HepG2 (cell line): ENCODE results near the gene QSER1. TPM values are rescaled to one million over a fixed set of nuclear protein-coding genes. Genes with fewer than 3 reads are reported as not detected.

ENCODE experiments used
- AHR ChIP-seq: IDR thresholded peaks from 2 replicates; pipeline ENCODE4 v1.6.1; 2018; ENCODE audit warnings: missing genetic modification reagents, missing compliant biosample characterization
- GZF1 ChIP-seq: sonication (generic); formaldehyde crosslinking; IDR thresholded peaks from 2 replicates; pipeline ENCODE4 v1.5.1; 2020; ENCODE audit warnings: mild to moderate bottlenecking, missing genetic modification reagents
- HCFC1 ChIP-seq: fragments of 150-350 bp; IDR thresholded peaks from 2 replicates; pipeline ENCODE4 v1.6.1; 2014; ENCODE audit warnings: low read depth, low read length
- HOXA5 ChIP-seq: sonication (generic); formaldehyde crosslinking; IDR thresholded peaks from 2 replicates; pipeline ENCODE4 v1.4.0; 2020; ENCODE audit warnings: missing genetic modification reagents
- KLF6 ChIP-seq: IDR thresholded peaks from 2 replicates; pipeline ENCODE4 v1.8.0; 2016; ENCODE audit warnings: missing biosample characterization, missing genetic modification reagents
- MBD4 ChIP-seq: IDR thresholded peaks from 2 replicates; pipeline ENCODE4 v1.6.1; 2012; ENCODE audit warnings: low read length, inconsistent platforms, borderline replicate concordance
- MEIS2 ChIP-seq: sonication (generic); formaldehyde crosslinking; IDR thresholded peaks from 2 replicates; pipeline ENCODE4 v1.9.0; 2021; ENCODE audit warnings: mild to moderate bottlenecking, missing genetic modification reagents
- NR2F2 ChIP-seq: IDR thresholded peaks from 2 replicates; pipeline ENCODE4 v1.6.1; 2012; ENCODE audit warnings: low read depth, inconsistent platforms, borderline replicate concordance
- NR3C1 ChIP-seq: sonication (generic); formaldehyde crosslinking; IDR thresholded peaks from 2 replicates; pipeline ENCODE4 v1.4.0; 2020; ENCODE audit warnings: missing genetic modification reagents
- PAWR ChIP-seq: sonication (generic); formaldehyde crosslinking; IDR thresholded peaks from 2 replicates; pipeline ENCODE4 v1.4.0; 2020; ENCODE audit warnings: missing genetic modification reagents, mild to moderate bottlenecking, borderline replicate concordance
- STAT5B ChIP-seq: sonication (generic); formaldehyde crosslinking; IDR thresholded peaks from 2 replicates; pipeline ENCODE4 v1.4.0; 2020; ENCODE audit warnings: missing genetic modification reagents
- SYNCRIP ChIP-seq: fragments of 200-400 bp; formaldehyde crosslinking; IDR thresholded peaks from 2 replicates; pipeline ENCODE4 v1.6.1; 2018; ENCODE audit warnings: mild to moderate bottlenecking, low read depth, low read length; ENCODE audit not compliant: insufficient read depth
- TOPORS ChIP-seq: sonication (generic); formaldehyde crosslinking; IDR thresholded peaks from 2 replicates; pipeline ENCODE4 v1.8.0; 2023; ENCODE audit warnings: mild to moderate bottlenecking, missing genetic modification reagents
- ZBTB8A ChIP-seq: sonication (generic); formaldehyde crosslinking; IDR thresholded peaks from 2 replicates; pipeline ENCODE4 v1.4.0; 2020; ENCODE audit warnings: mild to moderate bottlenecking, low read depth, missing genetic modification reagents, borderline replicate concordance
- ZNF10 ChIP-seq: sonication (generic); formaldehyde crosslinking; IDR thresholded peaks from 2 replicates; pipeline ENCODE4 v1.4.0; 2020; ENCODE audit warnings: mild to moderate bottlenecking, low read depth, missing genetic modification reagents, borderline replicate concordance
- ZNF251 ChIP-seq: sonication (generic); formaldehyde crosslinking; IDR thresholded peaks from 2 replicates; pipeline ENCODE4 v1.9.0; 2021; ENCODE audit warnings: mild to moderate bottlenecking, missing genetic modification reagents
- ZNF317 ChIP-seq: sonication (generic); formaldehyde crosslinking; IDR thresholded peaks from 2 replicates; pipeline ENCODE4 v1.5.0; 2020; ENCODE audit warnings: mild to moderate bottlenecking, missing genetic modification reagents
- ZNF326 ChIP-seq: sonication (generic); formaldehyde crosslinking; IDR thresholded peaks from 2 replicates; pipeline ENCODE4 v1.4.0; 2020; ENCODE audit warnings: missing genetic modification reagents, borderline replicate concordance
- ZNF496 ChIP-seq: sonication (generic); formaldehyde crosslinking; IDR thresholded peaks from 2 replicates; pipeline ENCODE4 v1.8.1; 2023; ENCODE audit warnings: mild to moderate bottlenecking, moderate library complexity, missing genetic modification reagents; ENCODE audit not compliant: insufficient replicate concordance
- ZNF558 ChIP-seq: sonication (generic); formaldehyde crosslinking; IDR thresholded peaks from 2 replicates; pipeline ENCODE4 v1.9.0; 2022; ENCODE audit warnings: mild to moderate bottlenecking, missing genetic modification reagents, borderline replicate concordance
- ZNF562 ChIP-seq: sonication (generic); formaldehyde crosslinking; IDR thresholded peaks from 2 replicates; pipeline ENCODE4 v1.8.0; 2022; ENCODE audit warnings: missing genetic modification reagents, borderline replicate concordance
- ZNF777 ChIP-seq: sonication (generic); formaldehyde crosslinking; IDR thresholded peaks from 2 replicates; pipeline ENCODE4 v1.4.0; 2020; ENCODE audit warnings: missing genetic modification reagents
- polyA plus RNA-seq, 8 experiments: library from polyadenylated mRNA; depleted of rRNA in 3 of 8; stranded (reverse) in 7 of 8; unstranded in 1 of 8; fragments of >200 nt; fragmentation: Illumina TruSeq in 4 of 8; extraction: Trizol in 4 of 8; gene quantifications; 2 replicates each; pipeline versions ENCODE4 v1.2.1 to v1.2.3, GENCODE V29; 2011 to 2016; ENCODE audit warnings: low read depth in 4 of 8, missing spikeins in 1 of 8, mixed read lengths in 1 of 8; ENCODE audit not compliant: insufficient read depth in 1 of 8
- total RNA-seq, 5 experiments: library from RNA; depleted of rRNA; stranded (reverse); fragments of >200 nt; fragmentation: Illumina TruSeq; extraction: Trizol; gene quantifications; 2 replicates each; pipeline ENCODE4 v1.2.3, GENCODE V29; 2016; ENCODE audit warnings: low read depth in 1 of 5
- TF ChIP-seq, protein P1 (sequence below): sonication (generic); formaldehyde crosslinking; IDR thresholded peaks from 2 replicates; pipeline ENCODE4 v1.5.0; 2020; ENCODE audit warnings: missing genetic modification reagents
- TF ChIP-seq, protein P2 (sequence below): IDR thresholded peaks from 2 replicates; pipeline ENCODE4 v1.4.0; 2020; ENCODE audit warnings: mild to moderate bottlenecking, missing genetic modification reagents
- TF ChIP-seq, protein P3 (sequence below): IDR thresholded peaks from 2 replicates; pipeline ENCODE4 v1.6.1; 2016; ENCODE audit warnings: missing compliant biosample characterization, missing genetic modification reagents, borderline replicate concordance

The QSER1 gene
- total and polyA plus RNA-seq, 2 of the 13 experiments (the other 11 are each of a cell fraction or from before 2014, with no cell fraction given), result 8.9 to 17.3 TPM

DNA sequence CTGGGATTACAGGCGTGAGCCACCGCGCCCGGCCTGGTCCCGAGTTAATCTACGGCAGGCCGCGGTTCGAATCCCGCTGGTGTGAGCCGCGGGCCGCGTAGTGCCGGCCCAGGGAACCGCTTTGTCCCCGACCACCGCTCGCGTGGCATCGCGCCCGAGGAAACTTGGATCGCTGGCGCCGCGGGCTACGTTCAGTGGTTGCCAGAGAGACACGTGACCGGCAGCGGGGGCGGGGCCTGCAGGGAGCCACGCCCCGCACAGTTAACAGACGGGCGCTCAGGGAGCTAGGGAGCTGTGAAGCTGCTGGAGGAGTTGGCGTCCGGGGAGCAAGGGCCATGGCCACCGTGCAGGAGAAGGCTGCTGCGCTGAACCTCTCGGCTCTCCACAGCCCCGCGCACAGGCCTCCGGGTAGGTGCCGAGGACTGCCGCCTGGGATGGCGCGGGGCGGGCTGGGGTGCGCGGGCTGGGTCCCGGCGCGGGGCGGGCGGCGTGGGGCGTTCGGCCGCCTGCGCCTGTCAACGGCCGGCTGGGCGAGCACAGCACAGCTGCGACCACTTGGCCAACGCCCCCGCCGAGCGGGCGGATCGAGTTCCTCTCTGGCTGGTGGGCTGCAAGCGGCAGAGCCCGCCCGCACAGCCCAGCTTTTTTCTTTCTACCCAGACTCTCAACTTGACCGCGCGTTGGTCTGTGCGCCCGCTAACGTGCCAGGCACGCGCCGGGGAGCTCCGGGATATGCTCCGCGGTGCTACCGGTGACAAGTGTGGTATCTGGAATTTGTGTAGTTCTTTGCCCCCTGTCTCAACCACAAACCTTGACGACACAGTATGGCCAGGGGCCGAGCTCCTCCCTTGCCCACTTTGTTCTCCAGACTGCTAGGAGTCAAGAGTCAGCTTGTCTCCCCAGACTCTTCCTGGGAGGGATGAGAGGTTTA, 123.3 kb downstream of the QSER1 start, which contains the start of gene DEPDC7 (continued):
- TF ChIP-seq ZBTB8A, result no peak; the same call in 1 of the 2 replicates
- TF ChIP-seq KLF6 (CRISPR knock-in tag), result no peak
- TF ChIP-seq ZNF558 (CRISPR knock-in tag), result peak; percentile 80; the same call in 1 of the 2 replicates
- no peak for TF ChIP-seq ZNF562 (CRISPR knock-in tag)
- TF ChIP-seq NR3C1 (CRISPR knock-in tag), result no peak
- TF ChIP-seq ZNF10, result no peak
- no peak for TF ChIP-seq PAWR (CRISPR knock-in tag)
- no peak for TF ChIP-seq ZNF251 (CRISPR knock-in tag)
- peak; percentile 42; the same call in 1 of the 2 replicates for TF ChIP-seq AHR (CRISPR knock-in tag)
- TF ChIP-seq SYNCRIP, result no peak
- TF ChIP-seq, protein P1, sequence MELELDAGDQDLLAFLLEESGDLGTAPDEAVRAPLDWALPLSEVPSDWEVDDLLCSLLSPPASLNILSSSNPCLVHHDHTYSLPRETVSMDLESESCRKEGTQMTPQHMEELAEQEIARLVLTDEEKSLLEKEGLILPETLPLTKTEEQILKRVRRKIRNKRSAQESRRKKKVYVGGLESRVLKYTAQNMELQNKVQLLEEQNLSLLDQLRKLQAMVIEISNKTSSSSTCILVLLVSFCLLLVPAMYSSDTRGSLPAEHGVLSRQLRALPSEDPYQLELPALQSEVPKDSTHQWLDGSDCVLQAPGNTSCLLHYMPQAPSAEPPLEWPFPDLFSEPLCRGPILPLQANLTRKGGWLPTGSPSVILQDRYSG (CRISPR knock-in tag), result 0 out of 2 replicates have a peak, but pooled peaks have one; percentile 46
- no peak for TF ChIP-seq STAT5B (CRISPR knock-in tag)
- TF ChIP-seq, protein P2, sequence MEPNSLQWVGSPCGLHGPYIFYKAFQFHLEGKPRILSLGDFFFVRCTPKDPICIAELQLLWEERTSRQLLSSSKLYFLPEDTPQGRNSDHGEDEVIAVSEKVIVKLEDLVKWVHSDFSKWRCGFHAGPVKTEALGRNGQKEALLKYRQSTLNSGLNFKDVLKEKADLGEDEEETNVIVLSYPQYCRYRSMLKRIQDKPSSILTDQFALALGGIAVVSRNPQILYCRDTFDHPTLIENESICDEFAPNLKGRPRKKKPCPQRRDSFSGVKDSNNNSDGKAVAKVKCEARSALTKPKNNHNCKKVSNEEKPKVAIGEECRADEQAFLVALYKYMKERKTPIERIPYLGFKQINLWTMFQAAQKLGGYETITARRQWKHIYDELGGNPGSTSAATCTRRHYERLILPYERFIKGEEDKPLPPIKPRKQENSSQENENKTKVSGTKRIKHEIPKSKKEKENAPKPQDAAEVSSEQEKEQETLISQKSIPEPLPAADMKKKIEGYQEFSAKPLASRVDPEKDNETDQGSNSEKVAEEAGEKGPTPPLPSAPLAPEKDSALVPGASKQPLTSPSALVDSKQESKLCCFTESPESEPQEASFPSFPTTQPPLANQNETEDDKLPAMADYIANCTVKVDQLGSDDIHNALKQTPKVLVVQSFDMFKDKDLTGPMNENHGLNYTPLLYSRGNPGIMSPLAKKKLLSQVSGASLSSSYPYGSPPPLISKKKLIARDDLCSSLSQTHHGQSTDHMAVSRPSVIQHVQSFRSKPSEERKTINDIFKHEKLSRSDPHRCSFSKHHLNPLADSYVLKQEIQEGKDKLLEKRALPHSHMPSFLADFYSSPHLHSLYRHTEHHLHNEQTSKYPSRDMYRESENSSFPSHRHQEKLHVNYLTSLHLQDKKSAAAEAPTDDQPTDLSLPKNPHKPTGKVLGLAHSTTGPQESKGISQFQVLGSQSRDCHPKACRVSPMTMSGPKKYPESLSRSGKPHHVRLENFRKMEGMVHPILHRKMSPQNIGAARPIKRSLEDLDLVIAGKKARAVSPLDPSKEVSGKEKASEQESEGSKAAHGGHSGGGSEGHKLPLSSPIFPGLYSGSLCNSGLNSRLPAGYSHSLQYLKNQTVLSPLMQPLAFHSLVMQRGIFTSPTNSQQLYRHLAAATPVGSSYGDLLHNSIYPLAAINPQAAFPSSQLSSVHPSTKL (CRISPR knock-in tag), result no peak
- TF ChIP-seq GZF1 (CRISPR knock-in tag), result no peak
- no peak for TF ChIP-seq MBD4
- no peak for TF ChIP-seq HCFC1
- no peak for TF ChIP-seq ZNF496 (CRISPR knock-in tag)
- peak; percentile 91 for TF ChIP-seq ZNF777 (CRISPR knock-in tag)
- TF ChIP-seq MEIS2, result peak; percentile 32; the same call in 1 of the 2 replicates
- peak; percentile 51; the same call in 1 of the 2 replicates for TF ChIP-seq TOPORS
- TF ChIP-seq ZNF317 (CRISPR knock-in tag), result peak; percentile 64
- TF ChIP-seq, protein P3, sequence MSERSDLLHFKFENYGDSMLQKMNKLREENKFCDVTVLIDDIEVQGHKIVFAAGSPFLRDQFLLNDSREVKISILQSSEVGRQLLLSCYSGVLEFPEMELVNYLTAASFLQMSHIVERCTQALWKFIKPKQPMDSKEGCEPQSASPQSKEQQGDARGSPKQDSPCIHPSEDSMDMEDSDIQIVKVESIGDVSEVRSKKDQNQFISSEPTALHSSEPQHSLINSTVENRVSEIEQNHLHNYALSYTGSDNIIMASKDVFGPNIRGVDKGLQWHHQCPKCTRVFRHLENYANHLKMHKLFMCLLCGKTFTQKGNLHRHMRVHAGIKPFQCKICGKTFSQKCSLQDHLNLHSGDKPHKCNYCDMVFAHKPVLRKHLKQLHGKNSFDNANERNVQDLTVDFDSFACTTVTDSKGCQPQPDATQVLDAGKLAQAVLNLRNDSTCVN (CRISPR knock-in tag), result no peak
- no peak for TF ChIP-seq NR2F2
- no peak for TF ChIP-seq ZNF326 (CRISPR knock-in tag)
- peak; percentile 42 for TF ChIP-seq HOXA5 (CRISPR knock-in tag)
